PFSK-1 (cell line): ENCODE results near the gene DPH1.

Source experiments
- FOXP2 ChIP-seq: optimal IDR thresholded peaks from 2 replicates; pipeline ENCODE3; 2011; ENCODE audit warnings: borderline replicate concordance, control low read depth, inconsistent platforms; ENCODE audit not compliant: insufficient read depth; ENCODE audit errors: extremely low read length, extremely low read depth
- POLR2AphosphoS5 ChIP-seq: IDR thresholded peaks from 2 replicates; pipeline ENCODE4 v1.6.1; 2012; ENCODE audit warnings: low read depth, mild to moderate bottlenecking, control low read depth, low read length, moderate library complexity
- REST ChIP-seq, 2 experiments: IDR thresholded peaks; 2 replicates each; pipeline versions ENCODE4 v1.6.1 to v1.8.0; 2011 to 2012; ENCODE audit warnings: low read depth in 2 of 2, low read length in 2 of 2, control low read depth in 1 of 2, inconsistent platforms in 1 of 2, mild to moderate bottlenecking in 1 of 2, moderate library complexity in 1 of 2; ENCODE audit not compliant: insufficient read depth in 1 of 2
- SIN3A ChIP-seq: IDR thresholded peaks from 2 replicates; pipeline ENCODE4 v1.6.1; 2012; ENCODE audit warnings: mild to moderate bottlenecking, low read length, moderate library complexity, borderline replicate concordance; ENCODE audit not compliant: insufficient read depth
- TAF1 ChIP-seq: IDR thresholded peaks from 2 replicates; pipeline ENCODE4 v1.6.1; 2012; ENCODE audit warnings: low read length, control low read depth, borderline replicate concordance; ENCODE audit not compliant: insufficient read depth

DPH1 gene

GRCh38 chr17:2048805-2049204 lies 18.9 kb downstream of the DPH1 start:
- no peak for TF ChIP-seq TAF1

GRCh38 chr17:2049333-2050299 lies 19.7 kb downstream of the DPH1 start:
- TF ChIP-seq FOXP2 = no peak
- peak; percentile 91 to 94 for TF ChIP-seq REST (IDR thresholded peaks at IDR 0.05; ENCODE audit: insufficient read depth in 1 of 2, low read depth in 2 of 2, low read length in 2 of 2)
- TF ChIP-seq SIN3A = peak; percentile 90

- TF ChIP-seq POLR2AphosphoS5 (no peak), REST (IDR thresholded peaks at IDR 0.05; ENCODE audit: insufficient read depth in 1 of 2, low read depth in 2 of 2, low read length in 2 of 2) (peak; percentile 69 to 76; a peak in 2 of 4 replicates)
These were observed 20.5 kb downstream of the DPH1 start for GRCh38 chr17:2050300-2051060.

GRCh38 chr17:2051061-2051932 lies 21.3 kb downstream of the DPH1 start:
- TF ChIP-seq TAF1 (no peak), REST (IDR thresholded peaks at IDR 0.05; ENCODE audit: insufficient read depth in 1 of 2, low read depth in 2 of 2, low read length in 2 of 2) (no peak)

- no peak for TF ChIP-seq FOXP2
These were observed 22.1 kb downstream of the DPH1 start for GRCh38 chr17:2051933-2052559.
